ENCODE data around the gene CD83.
"Not testable (repeated sequence)": the region's sequence is repeated elsewhere in the genome, so short reads cannot be mapped to it uniquely, and the experiment has no call there.

Gene CD83, protein sequence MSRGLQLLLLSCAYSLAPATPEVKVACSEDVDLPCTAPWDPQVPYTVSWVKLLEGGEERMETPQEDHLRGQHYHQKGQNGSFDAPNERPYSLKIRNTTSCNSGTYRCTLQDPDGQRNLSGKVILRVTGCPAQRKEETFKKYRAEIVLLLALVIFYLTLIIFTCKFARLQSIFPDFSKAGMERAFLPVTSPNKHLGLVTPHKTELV

DNA sequence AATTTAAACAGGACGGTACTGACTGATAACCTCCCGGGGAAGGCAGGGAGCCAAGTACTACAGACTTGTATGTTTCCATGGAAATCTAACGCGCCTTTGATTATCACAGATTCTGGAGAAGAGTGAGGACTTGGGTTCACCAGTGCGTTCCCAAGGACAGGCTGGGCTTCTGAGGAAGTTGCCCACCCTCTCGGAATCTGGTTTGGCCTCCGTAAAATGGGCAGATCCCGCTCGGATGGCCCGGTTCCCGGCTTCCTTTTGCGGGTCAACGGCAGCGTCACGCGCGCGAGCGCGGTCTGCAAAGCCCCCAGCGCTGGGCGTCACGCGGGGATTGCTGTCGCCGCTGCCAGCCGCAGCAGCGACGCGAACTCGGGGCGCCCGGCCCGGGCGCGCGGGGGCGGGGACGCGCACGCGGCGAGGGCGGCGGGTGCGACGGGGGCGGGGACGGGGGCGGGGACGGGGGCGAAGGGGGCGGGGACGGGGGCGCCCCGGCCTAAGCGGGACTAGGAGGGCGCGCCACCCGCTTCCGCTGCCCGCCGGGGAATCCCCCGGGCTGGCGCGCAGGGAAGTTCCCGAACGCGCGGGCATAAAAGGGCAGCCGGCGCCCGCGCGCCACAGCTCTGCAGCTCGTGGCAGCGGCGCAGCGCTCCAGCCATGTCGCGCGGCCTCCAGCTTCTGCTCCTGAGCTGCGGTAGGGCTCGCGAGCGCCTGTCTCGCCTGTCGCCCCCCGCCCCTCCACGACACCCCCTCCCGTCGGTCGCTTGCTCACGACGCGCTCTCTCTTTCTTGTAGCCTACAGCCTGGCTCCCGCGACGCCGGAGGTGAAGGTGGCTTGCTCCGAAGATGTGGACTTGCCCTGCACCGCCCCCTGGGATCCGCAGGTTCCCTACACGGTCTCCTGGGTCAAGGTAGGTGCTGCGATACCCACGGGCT is at the start of gene CD83:
Gene CD83, plus strand, starts transcription at position 615 of the 933 bp plus-strand sequence. Its CDS starts 40 bp downstream, at position 655.
- Histone ChIP-seq H3K9ac (ENCODE audit: low read depth in 1 of 2, low read length in 2 of 2) (peak within 1 kb of the TSS; percentile 75 to 79), H3K4me3 (ENCODE audit: low read length in 2 of 2) (peak within 1 kb of the TSS; percentile 76 to 78), H3K4me1 (ENCODE audit: control insufficient read depth in 2 of 2, insufficient read depth in 2 of 2, low read length in 2 of 2) (peaks cover 5 to 12% of the 10 kb centered on the region in 2 donors), H3K27ac (ENCODE audit: low read depth in 2 of 2, low read length in 2 of 2) (peak within 1 kb of the TSS; percentile 61), H3K9me3 (ENCODE audit: control insufficient read depth in 2 of 2, low read length in 2 of 2) (no peaks in the 10 kb centered on the region), H3K36me3 (ENCODE audit: control insufficient read depth in 2 of 2, insufficient read depth in 2 of 2, low read length in 2 of 2) (no peaks in the 10 kb centered on the region), H3K27me3 (ENCODE audit: control insufficient read depth in 2 of 2, insufficient read depth in 2 of 2, low read length in 2 of 2) (no peaks in the 10 kb centered on the region)

DNA sequence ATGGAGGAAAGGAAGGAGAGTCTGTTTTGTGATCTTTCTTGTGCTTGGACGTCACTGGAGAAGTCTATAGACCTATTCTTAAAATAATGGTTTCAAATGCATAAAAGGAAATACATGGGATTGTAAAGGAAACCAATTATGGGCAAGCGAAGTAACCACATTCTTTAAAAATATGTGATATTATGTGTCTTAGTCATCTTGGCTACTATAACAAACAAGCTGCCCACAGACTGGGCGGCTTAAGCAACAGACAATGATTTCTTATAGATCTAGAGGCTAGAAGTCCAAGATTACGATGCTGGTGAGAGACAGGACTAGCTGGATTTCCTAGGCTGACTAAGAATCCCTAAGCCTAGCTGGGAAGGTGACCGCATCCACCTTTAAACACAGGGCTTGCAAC is 49.4 kb upstream of the CD83 start:
- no peak overlapping the region for H3K4me3 ChIP-seq (ENCODE audit: low read length in 2 of 2)
- H3K9me3 ChIP-seq (ENCODE audit: control insufficient read depth in 2 of 2, low read length in 2 of 2), result no peaks in the 10 kb centered on the region
- H3K4me1 ChIP-seq (ENCODE audit: control insufficient read depth in 2 of 2, insufficient read depth in 2 of 2, low read length in 2 of 2), result no peaks in the 10 kb centered on the region
- H3K27ac ChIP-seq (ENCODE audit: low read depth in 2 of 2, low read length in 2 of 2), result no peak overlapping the region
- no peaks in the 10 kb centered on the region for H3K36me3 ChIP-seq (ENCODE audit: control insufficient read depth in 2 of 2, insufficient read depth in 2 of 2, low read length in 2 of 2)
- no peaks in the 10 kb centered on the region for H3K27me3 ChIP-seq (ENCODE audit: control insufficient read depth in 2 of 2, insufficient read depth in 2 of 2, low read length in 2 of 2)
- no peak overlapping the region for H3K9ac ChIP-seq (ENCODE audit: low read depth in 1 of 2, low read length in 2 of 2)

DNA sequence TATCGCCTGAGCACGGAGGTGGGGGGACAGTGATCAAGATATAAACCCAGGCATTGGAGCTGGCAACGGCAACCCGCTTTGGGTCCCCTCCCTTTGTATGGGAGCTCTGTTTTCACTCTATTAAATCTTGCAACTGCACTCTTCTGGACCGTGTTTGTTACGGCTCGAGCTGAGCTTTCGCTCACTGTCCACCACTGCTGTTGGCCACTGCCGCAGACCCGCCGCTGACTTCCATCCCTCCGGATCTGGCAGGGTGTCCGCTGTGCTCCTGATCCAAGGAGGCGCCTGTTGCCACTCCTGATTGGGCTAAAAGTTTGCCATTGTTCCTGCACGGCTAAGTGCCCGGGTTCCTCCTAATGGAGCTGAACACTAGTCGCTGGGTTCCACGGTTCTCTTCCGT is 48.9 kb upstream of the CD83 start:
- Histone ChIP-seq H3K27ac (ENCODE audit: low read depth in 2 of 2, low read length in 2 of 2) (no peak overlapping the region), H3K36me3 (ENCODE audit: control insufficient read depth in 2 of 2, insufficient read depth in 2 of 2, low read length in 2 of 2) (no peaks in the 10 kb centered on the region), H3K4me1 (ENCODE audit: control insufficient read depth in 2 of 2, insufficient read depth in 2 of 2, low read length in 2 of 2) (no peaks in the 10 kb centered on the region), H3K27me3 (ENCODE audit: control insufficient read depth in 2 of 2, insufficient read depth in 2 of 2, low read length in 2 of 2) (no peaks in the 10 kb centered on the region), H3K4me3 (ENCODE audit: low read length in 2 of 2) (no peak overlapping the region), H3K9me3 (ENCODE audit: control insufficient read depth in 2 of 2, low read length in 2 of 2) (no peaks in the 10 kb centered on the region), H3K9ac (ENCODE audit: low read depth in 1 of 2, low read length in 2 of 2) (no peak overlapping the region)

DNA sequence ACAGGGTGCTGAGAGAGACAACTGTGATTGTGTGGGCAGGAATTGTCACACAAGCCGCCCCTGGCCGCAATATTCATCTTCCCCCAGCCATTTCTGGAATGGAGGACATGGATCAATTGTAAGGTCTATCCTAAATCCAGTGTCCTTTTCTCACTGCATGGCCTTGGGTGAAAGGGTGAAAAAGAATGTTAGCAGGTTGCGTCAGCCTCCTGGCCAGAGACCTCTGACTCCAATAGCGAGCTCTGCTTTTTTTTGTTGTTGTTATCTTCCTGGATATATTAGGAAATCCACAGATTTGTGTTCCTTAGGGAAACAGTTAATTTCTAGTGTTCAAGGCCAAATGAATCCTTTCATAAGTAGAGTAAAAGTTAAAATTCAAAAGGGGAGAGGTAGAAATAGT is 47.1 kb upstream of the CD83 start:
- no peaks in the 10 kb centered on the region for H3K27me3 ChIP-seq (ENCODE audit: control insufficient read depth in 2 of 2, insufficient read depth in 2 of 2, low read length in 2 of 2)
- H3K9ac ChIP-seq (ENCODE audit: low read depth in 1 of 2, low read length in 2 of 2), result no peak overlapping the region
- peaks cover 4 to 5% of the 10 kb centered on the region in 2 donors for H3K4me1 ChIP-seq (ENCODE audit: control insufficient read depth in 2 of 2, insufficient read depth in 2 of 2, low read length in 2 of 2)
- H3K4me3 ChIP-seq (ENCODE audit: low read length in 2 of 2), result no peak overlapping the region
- no peaks in the 10 kb centered on the region for H3K9me3 ChIP-seq (ENCODE audit: control insufficient read depth in 2 of 2, low read length in 2 of 2)
- no peak overlapping the region for H3K27ac ChIP-seq (ENCODE audit: low read depth in 2 of 2, low read length in 2 of 2)
- no peaks in the 10 kb centered on the region for H3K36me3 ChIP-seq (ENCODE audit: control insufficient read depth in 2 of 2, insufficient read depth in 2 of 2, low read length in 2 of 2)

DNA sequence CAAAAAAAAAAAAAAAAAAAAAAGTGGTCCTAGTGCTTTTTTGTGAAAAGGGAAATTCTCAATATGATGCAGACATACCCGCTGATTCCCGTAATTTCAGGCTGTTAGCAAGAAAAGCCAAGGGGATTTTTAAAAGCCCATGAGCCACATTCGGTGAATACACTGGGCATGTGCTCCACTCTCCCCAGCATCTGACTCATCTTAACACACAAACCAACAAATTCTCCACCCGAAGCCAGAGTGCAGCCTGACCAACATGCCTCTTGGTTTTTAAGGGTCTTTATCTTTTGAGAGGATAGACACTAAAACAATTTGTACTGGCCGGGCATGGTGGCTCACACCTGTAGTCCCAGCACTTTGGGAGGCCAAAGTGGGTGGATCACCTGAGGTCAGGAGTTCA is 45.5 kb upstream of the CD83 start:
- H3K27ac ChIP-seq (ENCODE audit: low read depth in 2 of 2, low read length in 2 of 2), result no peak overlapping the region
- no peak overlapping the region for H3K4me3 ChIP-seq (ENCODE audit: low read length in 2 of 2)
- H3K4me1 ChIP-seq (ENCODE audit: control insufficient read depth in 2 of 2, insufficient read depth in 2 of 2, low read length in 2 of 2), result peaks cover 4 to 5% of the 10 kb centered on the region in 2 donors
- no peaks in the 10 kb centered on the region for H3K36me3 ChIP-seq (ENCODE audit: control insufficient read depth in 2 of 2, insufficient read depth in 2 of 2, low read length in 2 of 2)
- no peaks in the 10 kb centered on the region for H3K27me3 ChIP-seq (ENCODE audit: control insufficient read depth in 2 of 2, insufficient read depth in 2 of 2, low read length in 2 of 2)
- H3K9me3 ChIP-seq (ENCODE audit: control insufficient read depth in 2 of 2, low read length in 2 of 2), result no peaks in the 10 kb centered on the region
- H3K9ac ChIP-seq (ENCODE audit: low read depth in 1 of 2, low read length in 2 of 2), result no peak overlapping the region

DNA sequence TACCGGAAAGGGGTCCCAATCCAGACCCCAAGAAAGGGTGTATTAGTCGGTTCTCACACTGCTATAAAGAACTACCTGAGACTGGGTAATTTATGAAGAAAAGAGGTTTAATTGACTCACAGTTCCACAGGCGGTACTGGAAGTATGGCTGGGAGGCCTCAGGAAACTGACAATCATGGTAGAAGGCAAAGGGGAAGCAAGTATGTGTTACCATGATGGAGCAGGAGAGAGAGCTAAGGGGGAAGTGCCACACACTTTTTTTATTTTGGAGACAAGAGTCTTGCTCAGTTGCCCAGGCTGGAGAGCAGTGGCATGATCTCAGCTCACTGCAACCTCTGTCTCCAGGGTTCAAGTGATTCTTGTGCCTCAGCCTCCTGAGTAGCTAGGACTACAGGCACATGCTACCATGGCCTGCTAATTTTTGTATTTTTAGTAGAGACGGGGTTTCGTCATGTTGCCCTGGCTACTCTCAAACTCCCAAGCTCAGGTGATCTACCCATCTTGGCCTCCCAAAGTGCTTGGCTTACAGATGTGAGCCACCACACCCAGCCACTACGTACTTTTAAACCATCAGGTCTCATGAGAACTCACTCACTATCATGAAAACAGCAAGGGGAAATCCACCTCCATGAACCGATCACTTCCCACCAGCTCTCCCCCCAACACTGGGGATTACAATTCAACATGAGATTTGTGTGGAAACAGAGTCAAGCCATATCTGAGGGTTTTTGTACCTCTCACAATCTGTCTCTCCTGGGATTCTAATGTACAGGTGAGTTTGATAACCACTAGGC is 43.8 kb upstream of the CD83 start:
- not testable (repeated sequence) for H3K27me3 ChIP-seq (ENCODE audit: control insufficient read depth in 2 of 2, insufficient read depth in 2 of 2, low read length in 2 of 2); H3K4me3 ChIP-seq (ENCODE audit: low read length in 2 of 2); H3K27ac ChIP-seq (ENCODE audit: low read depth in 2 of 2, low read length in 2 of 2); H3K36me3 ChIP-seq (ENCODE audit: control insufficient read depth in 2 of 2, insufficient read depth in 2 of 2, low read length in 2 of 2); H3K9me3 ChIP-seq (ENCODE audit: control insufficient read depth in 2 of 2, low read length in 2 of 2); H3K9ac ChIP-seq (ENCODE audit: low read depth in 1 of 2, low read length in 2 of 2); H3K4me1 ChIP-seq (ENCODE audit: control insufficient read depth in 2 of 2, insufficient read depth in 2 of 2, low read length in 2 of 2)

DNA sequence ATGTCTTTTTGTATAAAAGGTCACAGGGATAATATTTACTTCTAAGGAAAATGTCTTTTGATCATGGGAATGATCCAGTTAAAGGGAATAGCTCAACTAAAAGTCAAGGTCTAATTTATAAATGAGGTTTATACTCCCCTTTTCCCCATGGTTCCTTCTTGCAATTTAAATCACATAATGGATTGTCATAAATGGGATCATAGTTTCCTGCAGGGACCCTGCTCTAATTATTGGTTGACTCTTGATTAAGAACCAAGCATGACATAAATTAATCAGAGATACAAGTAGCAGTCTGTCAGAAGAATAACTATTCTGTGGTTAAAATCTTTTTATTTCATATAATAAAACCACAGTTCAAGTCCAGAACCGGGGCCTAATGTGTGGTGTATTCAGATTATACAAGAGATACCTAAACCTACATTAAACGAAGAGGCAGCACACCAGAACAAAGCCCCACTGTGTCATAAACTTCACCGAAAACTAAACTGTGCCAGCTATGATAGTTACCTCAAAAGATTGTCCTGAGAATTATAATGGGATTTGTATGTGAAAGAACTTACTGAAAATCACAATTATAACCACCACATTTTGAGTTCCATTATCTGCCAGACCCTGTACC is 43.0 kb upstream of the CD83 start:
- Histone ChIP-seq H3K27me3 (ENCODE audit: control insufficient read depth in 2 of 2, insufficient read depth in 2 of 2, low read length in 2 of 2) (no peaks in the 10 kb centered on the region), H3K9me3 (ENCODE audit: control insufficient read depth in 2 of 2, low read length in 2 of 2) (no peaks in the 10 kb centered on the region), H3K9ac (ENCODE audit: low read depth in 1 of 2, low read length in 2 of 2) (peak overlapping the region; percentile 48 to 65), H3K36me3 (ENCODE audit: control insufficient read depth in 2 of 2, insufficient read depth in 2 of 2, low read length in 2 of 2) (no peaks in the 10 kb centered on the region), H3K27ac (ENCODE audit: low read depth in 2 of 2, low read length in 2 of 2) (peak overlapping the region; percentile 52 to 54), H3K4me1 (ENCODE audit: control insufficient read depth in 2 of 2, insufficient read depth in 2 of 2, low read length in 2 of 2) (peaks cover 4 to 5% of the 10 kb centered on the region in 2 donors), H3K4me3 (ENCODE audit: low read length in 2 of 2) (peak overlapping the region in 1 of 2 donors; percentile 68)

DNA sequence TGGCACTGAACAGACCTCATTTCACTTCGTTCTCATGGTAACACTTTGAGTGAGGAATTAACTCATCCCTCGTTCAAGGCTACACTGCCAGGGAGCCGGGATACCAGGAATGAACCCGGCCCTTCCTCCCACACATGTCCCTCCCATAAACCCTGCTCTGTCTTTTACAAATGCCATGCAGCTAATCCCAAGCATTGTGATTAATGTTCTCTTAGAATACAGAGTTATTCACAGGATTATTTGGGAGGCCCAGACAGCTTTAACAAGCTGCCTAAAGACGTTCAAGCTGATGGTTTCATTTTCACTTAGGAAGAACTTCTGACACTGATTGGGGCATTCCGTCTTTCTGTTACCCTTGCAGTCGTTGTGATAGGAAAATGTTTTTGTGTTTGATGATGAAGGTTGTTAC is 42.5 kb upstream of the CD83 start:
- Histone ChIP-seq H3K4me3 (ENCODE audit: low read length in 2 of 2) (peak overlapping the region; percentile 61 to 68), H3K27ac (ENCODE audit: low read depth in 2 of 2, low read length in 2 of 2) (peak overlapping the region; percentile 52 to 54), H3K36me3 (ENCODE audit: control insufficient read depth in 2 of 2, insufficient read depth in 2 of 2, low read length in 2 of 2) (no peaks in the 10 kb centered on the region), H3K9ac (ENCODE audit: low read depth in 1 of 2, low read length in 2 of 2) (peak overlapping the region; percentile 48 to 65), H3K27me3 (ENCODE audit: control insufficient read depth in 2 of 2, insufficient read depth in 2 of 2, low read length in 2 of 2) (no peaks in the 10 kb centered on the region), H3K9me3 (ENCODE audit: control insufficient read depth in 2 of 2, low read length in 2 of 2) (no peaks in the 10 kb centered on the region), H3K4me1 (ENCODE audit: control insufficient read depth in 2 of 2, insufficient read depth in 2 of 2, low read length in 2 of 2) (peaks cover 4 to 5% of the 10 kb centered on the region in 2 donors)

DNA sequence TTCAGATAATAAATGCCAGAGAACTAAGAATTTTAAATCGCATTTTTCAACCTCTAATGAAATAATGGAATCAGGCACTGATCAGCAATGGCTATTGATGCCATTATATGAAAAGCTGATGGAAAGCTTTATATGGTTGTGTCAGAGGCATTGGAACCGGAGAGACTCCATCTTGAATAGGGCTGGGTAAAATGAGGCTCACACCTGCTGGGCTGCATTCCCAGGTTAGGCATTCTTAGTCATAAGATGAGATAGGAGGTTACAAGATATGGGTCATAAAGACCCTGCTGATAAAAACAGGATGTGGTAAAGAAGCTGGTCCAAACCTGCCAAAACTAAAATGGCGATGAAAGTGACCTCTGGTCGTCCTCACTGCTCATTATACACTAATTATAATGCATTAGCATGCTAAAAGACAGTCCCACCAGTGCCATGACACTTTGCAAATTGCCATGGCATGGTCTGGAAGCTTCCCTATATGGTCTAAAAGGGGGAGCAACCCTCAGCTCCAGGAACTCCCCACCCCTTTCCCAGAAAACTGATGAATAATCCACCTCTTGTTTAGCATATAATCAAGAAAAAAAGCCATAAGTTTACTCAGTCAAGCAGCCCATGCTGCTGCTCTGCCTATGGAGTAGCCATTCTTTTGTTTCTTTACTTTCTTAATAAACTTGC is 40.2 kb upstream of the CD83 start:
- Histone ChIP-seq H3K4me3 (ENCODE audit: low read length in 2 of 2) (no peak overlapping the region), H3K27me3 (ENCODE audit: control insufficient read depth in 2 of 2, insufficient read depth in 2 of 2, low read length in 2 of 2) (no peaks in the 10 kb centered on the region), H3K4me1 (ENCODE audit: control insufficient read depth in 2 of 2, insufficient read depth in 2 of 2, low read length in 2 of 2) (peaks cover 4 to 5% of the 10 kb centered on the region in 2 donors)

More for the DNA sequence above, 40.2 kb upstream of the CD83 start:
- Histone ChIP-seq H3K9me3 (ENCODE audit: control insufficient read depth in 2 of 2, low read length in 2 of 2) (no peaks in the 10 kb centered on the region), H3K9ac (ENCODE audit: low read depth in 1 of 2, low read length in 2 of 2) (no peak overlapping the region), H3K27ac (ENCODE audit: low read depth in 2 of 2, low read length in 2 of 2) (no peak overlapping the region), H3K36me3 (ENCODE audit: control insufficient read depth in 2 of 2, insufficient read depth in 2 of 2, low read length in 2 of 2) (no peaks in the 10 kb centered on the region)

Measured in mucosa of rectum (tissue), 2 donors.